ENCODE results near the gene ASB1. TPM values are rescaled to one million over a fixed set of nuclear protein-coding genes. Genes with fewer than 3 reads are reported as not detected.

The ASB1 gene
- total and polyA plus RNA-seq, 2 of the 13 experiments (the other 11 are each of a cell fraction or from before 2014, with no cell fraction given): 48.6 to 49.2 TPM

DNA sequence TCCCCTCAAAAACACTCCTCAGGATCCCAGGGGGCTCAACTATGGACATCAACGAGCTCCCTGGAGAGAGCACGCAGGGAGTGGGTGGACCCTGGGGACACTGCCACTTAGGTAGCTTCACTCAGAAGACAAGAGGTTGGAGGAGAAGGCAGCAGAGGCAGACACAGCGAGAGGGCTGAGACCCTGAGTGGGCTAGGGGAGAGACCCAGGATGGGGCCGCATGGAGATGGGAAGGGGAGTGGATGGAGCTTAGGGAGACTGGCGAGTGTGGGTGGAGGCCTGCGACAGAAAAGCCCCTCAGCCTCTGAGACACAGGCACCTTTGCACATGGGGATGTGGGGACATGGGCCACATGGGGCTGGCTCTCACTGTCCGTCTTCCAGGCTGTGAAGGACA lies 70.9 kb downstream of the ASB1 start (continued):
- TF ChIP-seq, protein P1, sequence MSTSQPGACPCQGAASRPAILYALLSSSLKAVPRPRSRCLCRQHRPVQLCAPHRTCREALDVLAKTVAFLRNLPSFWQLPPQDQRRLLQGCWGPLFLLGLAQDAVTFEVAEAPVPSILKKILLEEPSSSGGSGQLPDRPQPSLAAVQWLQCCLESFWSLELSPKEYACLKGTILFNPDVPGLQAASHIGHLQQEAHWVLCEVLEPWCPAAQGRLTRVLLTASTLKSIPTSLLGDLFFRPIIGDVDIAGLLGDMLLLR (CRISPR knock-in tag; IDR thresholded peaks at IDR 0.05): no peak

DNA sequence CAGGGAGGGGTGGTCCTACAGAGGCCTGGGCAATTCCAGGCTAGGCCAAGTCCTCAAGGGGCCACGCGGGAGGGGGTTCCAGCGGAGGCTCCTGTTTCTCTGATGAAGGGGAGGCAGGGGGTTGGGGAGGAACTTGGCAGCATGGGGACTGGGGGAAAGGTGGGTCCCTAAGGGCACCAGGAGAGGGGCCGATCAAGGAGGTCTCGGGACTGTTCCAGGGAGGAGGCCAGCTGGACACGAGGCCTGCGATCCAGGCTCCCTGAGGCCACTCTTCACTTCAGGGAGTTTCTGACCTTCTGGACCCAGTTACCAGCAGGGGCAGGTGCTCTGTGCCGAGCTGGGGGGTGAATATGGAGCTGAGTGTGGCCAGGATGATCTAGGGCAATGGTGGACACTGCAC lies 71.5 kb downstream of the ASB1 start:
- POLR2A ChIA-PET: no interaction called here
- Histone ChIP-seq H3K4me1 (ENCODE audit: insufficient read depth, low read length) (0 out of 2 replicates have a peak, but pooled peaks cover 8% of the 10 kb centered on the region), H3K9me3 (ENCODE audit: low read length) (no peaks in the 10 kb centered on the region), H3K36me3 (replicated peaks in 1 of 2; ENCODE audit: control insufficient read depth in 1 of 2, insufficient read depth in 2 of 2, low read length in 2 of 2) (no peaks in the 10 kb centered on the region), H3K9ac (ENCODE audit: insufficient read depth, low read depth, low read length) (no peak overlapping the region), H4K20me1 (ENCODE audit: insufficient read depth, low read length) (no peaks in the 10 kb centered on the region), H3K27me3 (ENCODE audit: control insufficient read depth in 1 of 2, insufficient read depth in 2 of 2, low read length in 2 of 2) (no peaks in the 10 kb centered on the region), H3K4me2 (ENCODE audit: low read depth, low read length) (no peak overlapping the region), H3K79me2 (ENCODE audit: insufficient read depth, low read length) (no peaks in the 10 kb centered on the region), H3K27ac (ENCODE audit: extremely low read length, insufficient read depth, low read length) (no peak overlapping the region), H2AFZ (ENCODE audit: low read length) (no peak overlapping the region), H3K4me3 (replicated peaks in 1 of 3; ENCODE audit: insufficient read depth in 1 of 3, low read depth in 2 of 3, low read length in 3 of 3) (no peak overlapping the region)
- 63% methylated on average over 8 of the region's 8 CpGs for WGBS (ENCODE audit: low lambda C conversion rate)
- CTCF ChIA-PET (ENCODE audit: low intra/inter-chr PET ratio, low total read pairs): no interaction called here
- intact Hi-C loops (cut with micrococcal nuclease; ENCODE audit: unreplicated experiment) (no loop called here), in situ Hi-C loops (cut with HindIII; ENCODE audit: extremely low pct_ligation_motif_present, low pct_unique_long_range_greater_than_20kb) (no loop called here)
- no peak for TF ChIP-seq ZNF235 (CRISPR knock-in tag; IDR thresholded peaks at IDR 0.05; ENCODE audit: borderline replicate concordance)
- no peak for TF ChIP-seq TCF7 (IDR thresholded peaks at IDR 0.05; ENCODE audit: low read depth)
- TF ChIP-seq, protein P2, sequence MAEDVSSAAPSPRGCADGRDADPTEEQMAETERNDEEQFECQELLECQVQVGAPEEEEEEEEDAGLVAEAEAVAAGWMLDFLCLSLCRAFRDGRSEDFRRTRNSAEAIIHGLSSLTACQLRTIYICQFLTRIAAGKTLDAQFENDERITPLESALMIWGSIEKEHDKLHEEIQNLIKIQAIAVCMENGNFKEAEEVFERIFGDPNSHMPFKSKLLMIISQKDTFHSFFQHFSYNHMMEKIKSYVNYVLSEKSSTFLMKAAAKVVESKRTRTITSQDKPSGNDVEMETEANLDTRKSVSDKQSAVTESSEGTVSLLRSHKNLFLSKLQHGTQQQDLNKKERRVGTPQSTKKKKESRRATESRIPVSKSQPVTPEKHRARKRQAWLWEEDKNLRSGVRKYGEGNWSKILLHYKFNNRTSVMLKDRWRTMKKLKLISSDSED (CRISPR knock-in tag; IDR thresholded peaks at IDR 0.05): no peak
- no peak for TF ChIP-seq ZNF749 (CRISPR knock-in tag; IDR thresholded peaks at IDR 0.05; ENCODE audit: borderline replicate concordance)
- TF ChIP-seq MTF1 (CRISPR knock-in tag; IDR thresholded peaks at IDR 0.05): no peak
- TF ChIP-seq ZNF589 (CRISPR knock-in tag; conservative IDR thresholded peaks at IDR 0.05): no peak
- TF ChIP-seq, protein P3, sequence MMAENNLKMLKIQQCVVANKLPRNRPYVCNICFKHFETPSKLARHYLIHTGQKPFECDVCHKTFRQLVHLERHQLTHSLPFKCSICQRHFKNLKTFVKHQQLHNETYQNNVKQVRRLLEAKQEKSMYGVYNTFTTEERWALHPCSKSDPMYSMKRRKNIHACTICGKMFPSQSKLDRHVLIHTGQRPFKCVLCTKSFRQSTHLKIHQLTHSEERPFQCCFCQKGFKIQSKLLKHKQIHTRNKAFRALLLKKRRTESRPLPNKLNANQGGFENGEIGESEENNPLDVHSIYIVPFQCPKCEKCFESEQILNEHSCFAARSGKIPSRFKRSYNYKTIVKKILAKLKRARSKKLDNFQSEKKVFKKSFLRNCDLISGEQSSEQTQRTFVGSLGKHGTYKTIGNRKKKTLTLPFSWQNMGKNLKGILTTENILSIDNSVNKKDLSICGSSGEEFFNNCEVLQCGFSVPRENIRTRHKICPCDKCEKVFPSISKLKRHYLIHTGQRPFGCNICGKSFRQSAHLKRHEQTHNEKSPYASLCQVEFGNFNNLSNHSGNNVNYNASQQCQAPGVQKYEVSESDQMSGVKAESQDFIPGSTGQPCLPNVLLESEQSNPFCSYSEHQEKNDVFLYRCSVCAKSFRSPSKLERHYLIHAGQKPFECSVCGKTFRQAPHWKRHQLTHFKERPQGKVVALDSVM (CRISPR knock-in tag; IDR thresholded peaks at IDR 0.05): peak; percentile 74; the same call in 1 of the 2 replicates
- TF ChIP-seq KLF11 (CRISPR knock-in tag; IDR thresholded peaks at IDR 0.05): no peak
- TF ChIP-seq FOXA3 (CRISPR knock-in tag; IDR thresholded peaks at IDR 0.05): no peak
- FAIRE-seq (no peak), ATAC-seq (peak; percentile 66), DNase-seq (ENCODE audit: low spot score) (no peak)
- no TSS peak for BruUV-seq (replicated peaks)

Data from HepG2 (cell line).